PC-9 (cell line): ENCODE measurements around the gene TOR3A. TPM values are rescaled to one million over a fixed set of nuclear protein-coding genes. Genes with fewer than 3 reads are reported as not detected.

Experiments
- Bru-seq: library from RNA; stranded (reverse); fragments of 400-500 nt; gene quantifications from one replicate; lab custom pipeline; 2021; lab: Mats Ljungman, UMichigan
- BruChase-seq, 2 experiments: library from RNA; stranded (reverse); fragments of 400-500 nt; gene quantifications; one replicate each; lab custom pipeline; 2021; lab: Mats Ljungman, UMichigan
- BruUV-seq: library from RNA; stranded (reverse); fragments of 400-500 nt; replicated peaks from 2 replicates; lab custom pipeline; 2021; lab: Mats Ljungman, UMichigan
- CTCF ChIA-PET: fragments of 300-600 bp; sonication (Branson Sonifier 250); formaldehyde crosslinking; loops from one replicate; lab custom pipeline; 2022; ENCODE audit warnings: antibody characterized with exemption; lab: Charles Lee
- POLR2A ChIA-PET: fragments of 300-600 bp; sonication (Branson Sonifier 250); formaldehyde crosslinking; loops from one replicate; lab custom pipeline; 2022; ENCODE audit warnings: antibody characterized with exemption; ENCODE audit not compliant: unreplicated experiment; lab: Charles Lee
- DNase-seq, 2 experiments: peaks; one replicate each; pipeline versions ENCODE4 v3.0.0 to v3.0.0-alpha.2; 2015 to 2022; ENCODE audit warnings: mixed read lengths in 1 of 2
- H2AFZ ChIP-seq: fragments of 200-600 bp; sonication (generic); 2 replicates; pipeline ENCODE4 v1.8.1; 2017; ENCODE audit warnings: antibody characterized with exemption
- H3F3A ChIP-seq: fragments of 200-600 bp; sonication (generic); 2 replicates; pipeline ENCODE4 v1.8.1; 2017; ENCODE audit warnings: antibody characterized with exemption, mild to moderate bottlenecking, low read depth; ENCODE audit not compliant: insufficient read depth
- H3K27ac ChIP-seq: fragments of 200-600 bp; sonication (generic); 2 replicates; pipeline ENCODE4 v1.6.1; 2016; ENCODE audit warnings: mixed run types
- H3K27me3 ChIP-seq: fragments of 200-600 bp; sonication (generic); 2 replicates; pipeline ENCODE4 v1.6.1; 2016; ENCODE audit warnings: low read depth, mixed run types; ENCODE audit not compliant: insufficient read depth
- H3K36me3 ChIP-seq: fragments of 200-600 bp; sonication (generic); 2 replicates; pipeline ENCODE4 v1.6.1; 2016; ENCODE audit warnings: low read depth, mixed run types
- H3K4me1 ChIP-seq: fragments of 200-600 bp; sonication (generic); replicated peaks from 2 replicates; pipeline ENCODE4 v1.6.1; 2016; ENCODE audit warnings: mixed run types; ENCODE audit not compliant: insufficient read depth
- H3K4me2 ChIP-seq: fragments of 200-600 bp; sonication (generic); 2 replicates; pipeline ENCODE4 v1.6.1; 2017; ENCODE audit warnings: mixed run types
- H3K4me3 ChIP-seq: fragments of 200-600 bp; sonication (generic); 2 replicates; pipeline ENCODE4 v1.6.1; 2016; ENCODE audit warnings: mixed run types
- H3K79me2 ChIP-seq: fragments of 200-600 bp; sonication (generic); 2 replicates; pipeline ENCODE4 v1.6.1; 2017; ENCODE audit warnings: low read depth, mixed run types
- H3K9me2 ChIP-seq: fragments of 200-600 bp; sonication (generic); 2 replicates; pipeline ENCODE4 v1.8.1; 2017; ENCODE audit warnings: mild to moderate bottlenecking; ENCODE audit not compliant: insufficient read depth
- H3K9me3 ChIP-seq: fragments of 200-600 bp; sonication (generic); 2 replicates; pipeline ENCODE4 v1.8.1; 2016; ENCODE audit warnings: low read depth; ENCODE audit not compliant: insufficient read depth
- H4K20me1 ChIP-seq: fragments of 200-600 bp; sonication (generic); 2 replicates; pipeline ENCODE4 v1.8.1; 2017; ENCODE audit not compliant: insufficient read depth
- CTCF ChIP-seq: fragments of 200-600 bp; sonication (generic); conservative IDR thresholded peaks from 2 replicates; pipeline ENCODE4 v1.6.1; 2017; ENCODE audit warnings: mixed run types, antibody characterized with exemption, mild to moderate bottlenecking, moderate library complexity
- EZH2 ChIP-seq: fragments of 200-600 bp; sonication (generic); IDR thresholded peaks from 2 replicates; pipeline ENCODE4 v1.8.0; 2017; ENCODE audit warnings: antibody characterized with exemption, low read depth
- intact Hi-C: fragments of 100-400 bp; cut with micrococcal nuclease; formaldehyde crosslinking; loops from one replicate; pipeline ENCODE4 v1.10.0; 2022; ENCODE audit not compliant: unreplicated experiment
- long read RNA-seq: library from polyadenylated mRNA; stranded (forward); transcript quantifications from one replicate; pipeline ENCODE4 v2.0.0, GENCODE V29; 2022
- total RNA-seq: library from RNA; stranded (reverse); gene quantifications from 2 replicates; pipeline ENCODE4 v1.2.3, GENCODE V29; 2021

Gene TOR3A, protein sequence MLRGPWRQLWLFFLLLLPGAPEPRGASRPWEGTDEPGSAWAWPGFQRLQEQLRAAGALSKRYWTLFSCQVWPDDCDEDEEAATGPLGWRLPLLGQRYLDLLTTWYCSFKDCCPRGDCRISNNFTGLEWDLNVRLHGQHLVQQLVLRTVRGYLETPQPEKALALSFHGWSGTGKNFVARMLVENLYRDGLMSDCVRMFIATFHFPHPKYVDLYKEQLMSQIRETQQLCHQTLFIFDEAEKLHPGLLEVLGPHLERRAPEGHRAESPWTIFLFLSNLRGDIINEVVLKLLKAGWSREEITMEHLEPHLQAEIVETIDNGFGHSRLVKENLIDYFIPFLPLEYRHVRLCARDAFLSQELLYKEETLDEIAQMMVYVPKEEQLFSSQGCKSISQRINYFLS
- 31.6 and 35.6 TPM in 2 replicates for total RNA-seq
- Bru-seq, nascent RNA: percentile 73 among the genes with signal in this experiment
- BruChase-seq, experiment 1, labeled RNA remaining after a 2-hour chase: percentile 77 among the genes with signal in this experiment
- percentile 91 among the genes with signal in this experiment for BruChase-seq, experiment 2, labeled RNA remaining after a 6-hour chase
- long read RNA-seq, transcript TOR3A-203 (6 exons, 2,724 nt): major isoform, 126 of 171 reads
- long read RNA-seq, partial matches to known transcripts: 4 of 171 reads
- long read RNA-seq, other reads (novel, unspliced or antisense): 41 of 171 reads

DNA sequence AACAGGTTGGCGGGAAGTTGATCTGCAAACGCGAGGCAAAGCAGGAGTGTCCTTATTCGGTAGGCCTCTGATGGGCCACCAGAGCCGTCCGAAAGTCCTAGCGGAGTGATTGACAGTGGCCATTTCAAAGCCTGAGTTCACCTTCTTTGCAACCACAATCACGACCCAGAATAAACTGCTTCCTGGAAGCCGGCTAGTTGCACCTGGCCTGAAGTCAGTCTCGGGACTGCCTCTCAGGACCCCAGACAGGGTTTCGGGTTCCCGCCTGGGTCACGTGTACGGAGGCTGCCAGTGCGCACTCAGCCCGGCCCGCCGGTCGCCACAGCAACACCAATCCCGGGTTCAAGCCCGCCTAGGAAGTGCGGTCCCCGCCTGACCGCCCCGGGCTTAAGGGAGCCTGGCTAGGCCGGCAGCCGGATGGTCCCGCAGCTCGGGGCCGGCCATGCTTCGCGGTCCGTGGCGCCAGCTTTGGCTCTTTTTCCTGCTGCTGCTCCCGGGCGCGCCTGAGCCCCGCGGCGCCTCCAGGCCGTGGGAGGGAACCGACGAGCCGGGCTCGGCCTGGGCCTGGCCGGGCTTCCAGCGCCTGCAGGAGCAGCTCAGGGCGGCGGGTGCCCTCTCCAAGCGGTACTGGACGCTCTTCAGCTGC lies at the start of gene TOR3A:
TSS of gene TOR3A (plus strand) at position 384 of the 646 bp plus-strand sequence. CDS start at position 443, 59 bp downstream.
- Histone ChIP-seq H3K4me3 (peak within 1 kb of the TSS; percentile 79), H3K27ac (peak within 1 kb of the TSS; percentile 76), H4K20me1 (no peaks in the 10 kb centered on the region), H3K4me1 (peaks cover 28% of the 10 kb centered on the region), H3K4me2 (peak within 1 kb of the TSS; percentile 90), H2AFZ (peak within 1 kb of the TSS; percentile 84), H3K79me2 (peaks cover 28% of the 10 kb centered on the region), H3K27me3 (no peaks in the 10 kb centered on the region), H3F3A (peaks cover 41% of the 10 kb centered on the region), H3K36me3 (0 out of 2 replicates have a peak, but pooled peaks cover 4% of the 10 kb centered on the region), H3K9me3 (no peaks in the 10 kb centered on the region), H3K9me2 (no peaks in the 10 kb centered on the region)
- no TSS peak for BruUV-seq
- intact Hi-C loops: loop anchor here (2.0 to 5.0 kb wide), 2 partner anchors 55 to 551 kb away; partner anchors contain the start of gene FAM20B
- ChIA-PET POLR2A (interaction anchor here (0.5 to 0.8 kb wide), 2 partner anchors 213 to 543 kb away, joined by 3 to 4 read pairs; no protein-coding TSS in a partner anchor), CTCF (no interaction called here)
- TF ChIP-seq EZH2 (no peak), CTCF (no peak)
- DNase-seq: peak; percentile 87 to 96

DNA sequence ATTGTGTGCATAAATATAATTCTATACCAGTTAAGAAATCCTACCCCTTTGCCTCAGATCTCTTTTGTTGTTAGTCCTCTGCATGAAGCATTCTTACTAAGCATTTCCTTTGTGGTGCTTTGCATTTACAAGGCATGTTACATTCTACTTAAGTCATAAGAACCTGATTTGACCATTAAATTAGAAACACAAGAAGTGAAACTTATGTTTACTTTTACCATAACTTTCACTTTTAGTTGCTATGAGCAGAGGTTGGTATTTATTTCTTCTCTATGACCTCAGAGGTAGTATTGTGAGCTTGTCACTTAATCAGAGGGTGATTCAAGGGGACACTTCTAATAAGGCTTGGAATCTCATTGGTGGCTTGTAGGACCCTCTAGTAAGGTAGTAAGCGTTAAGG lies 47.1 kb upstream of the TOR3A start:
- H3K9me2 ChIP-seq: no peaks in the 10 kb centered on the region
- ChIA-PET POLR2A (no interaction called here), CTCF (no interaction called here)
- H3K9me3 ChIP-seq: no peaks in the 10 kb centered on the region
- H2AFZ ChIP-seq: no peak overlapping the region
- no peak for TF ChIP-seq EZH2
- TF ChIP-seq CTCF: no peak
- H3K4me3 ChIP-seq: no peak overlapping the region
- peak overlapping the region; percentile 42 for H3K27ac ChIP-seq
- H3K27me3 ChIP-seq: no peaks in the 10 kb centered on the region
- intact Hi-C loops: no loop called here
- H4K20me1 ChIP-seq: no peaks in the 10 kb centered on the region
- DNase-seq: peak in 1 of 2 experiments; percentile 64
- H3K36me3 ChIP-seq: no peaks in the 10 kb centered on the region
- H3K4me2 ChIP-seq: peak overlapping the region; percentile 40
- peaks cover 95% of the 10 kb centered on the region for H3K4me1 ChIP-seq
- BruUV-seq: no TSS peak
- peaks cover 94% of the 10 kb centered on the region for H3K79me2 ChIP-seq
- H3F3A ChIP-seq: peaks cover 45% of the 10 kb centered on the region
